HG03196 (cell line): ENCODE results near the gene DDX53.

Experiments
- ATAC-seq: cut with Tn5 transposase; IDR thresholded peaks from one replicate; pipeline ENCODE4 v1.9.1; 2021; ENCODE audit not compliant: unreplicated experiment

DDX53 gene

GRCh38 chrX:22999696-23000223, at the start of gene DDX53:
DDX53 (plus strand) TSS chrX:22999960; CDS start chrX:23000058, 98 bp downstream.
- ATAC-seq = no peak

- ATAC-seq = no peak
These were observed 49.2 kb upstream of the DDX53 start for GRCh38 chrX:22950269-22951266.

- ATAC-seq = no peak
These were observed 47.8 kb upstream of the DDX53 start for GRCh38 chrX:22952010-22952409.

GRCh38 chrX:22958250-22958649, 41.5 kb upstream of the DDX53 start:
- no peak for ATAC-seq

GRCh38 chrX:22959204-22959920, 40.4 kb upstream of the DDX53 start:
- no peak for ATAC-seq

GRCh38 chrX:22963196-22963595, 36.6 kb upstream of the DDX53 start:
- ATAC-seq = no peak

GRCh38 chrX:22968494-22968893, 31.3 kb upstream of the DDX53 start:
- no peak for ATAC-seq

GRCh38 chrX:22969411-22969810, 30.3 kb upstream of the DDX53 start:
- no peak for ATAC-seq

- no peak for ATAC-seq
These were observed 28.9 kb upstream of the DDX53 start for GRCh38 chrX:22970861-22971260.

- ATAC-seq = no peak
These were observed 25.1 kb upstream of the DDX53 start for GRCh38 chrX:22974616-22975015.

- no peak for ATAC-seq
These were observed 24.0 kb upstream of the DDX53 start for GRCh38 chrX:22975786-22976185.

- ATAC-seq = no peak
These were observed 13.8 kb upstream of the DDX53 start for GRCh38 chrX:22985958-22986357.

- ATAC-seq = no peak
These were observed 12.3 kb upstream of the DDX53 start for GRCh38 chrX:22987452-22987851.

GRCh38 chrX:23003116-23003515, 3.4 kb downstream of the DDX53 start:
- ATAC-seq = no peak

- ATAC-seq = no peak
These were observed 8.8 kb downstream of the DDX53 start for GRCh38 chrX:23008431-23009099.

GRCh38 chrX:23012162-23012561, 12.4 kb downstream of the DDX53 start:
- ATAC-seq = no peak

- ATAC-seq = no peak
These were observed 12.9 kb downstream of the DDX53 start for GRCh38 chrX:23012636-23013035.

GRCh38 chrX:23013366-23013765, 13.6 kb downstream of the DDX53 start:
- no peak for ATAC-seq

GRCh38 chrX:23031600-23031999, 31.8 kb downstream of the DDX53 start:
- no peak for ATAC-seq

GRCh38 chrX:23035493-23035892, 35.7 kb downstream of the DDX53 start:
- ATAC-seq = no peak

GRCh38 chrX:23046443-23046842, 46.7 kb downstream of the DDX53 start:
- no peak for ATAC-seq
